ENCODE data around the gene PKNOX2.

PKNOX2 gene

DNA sequence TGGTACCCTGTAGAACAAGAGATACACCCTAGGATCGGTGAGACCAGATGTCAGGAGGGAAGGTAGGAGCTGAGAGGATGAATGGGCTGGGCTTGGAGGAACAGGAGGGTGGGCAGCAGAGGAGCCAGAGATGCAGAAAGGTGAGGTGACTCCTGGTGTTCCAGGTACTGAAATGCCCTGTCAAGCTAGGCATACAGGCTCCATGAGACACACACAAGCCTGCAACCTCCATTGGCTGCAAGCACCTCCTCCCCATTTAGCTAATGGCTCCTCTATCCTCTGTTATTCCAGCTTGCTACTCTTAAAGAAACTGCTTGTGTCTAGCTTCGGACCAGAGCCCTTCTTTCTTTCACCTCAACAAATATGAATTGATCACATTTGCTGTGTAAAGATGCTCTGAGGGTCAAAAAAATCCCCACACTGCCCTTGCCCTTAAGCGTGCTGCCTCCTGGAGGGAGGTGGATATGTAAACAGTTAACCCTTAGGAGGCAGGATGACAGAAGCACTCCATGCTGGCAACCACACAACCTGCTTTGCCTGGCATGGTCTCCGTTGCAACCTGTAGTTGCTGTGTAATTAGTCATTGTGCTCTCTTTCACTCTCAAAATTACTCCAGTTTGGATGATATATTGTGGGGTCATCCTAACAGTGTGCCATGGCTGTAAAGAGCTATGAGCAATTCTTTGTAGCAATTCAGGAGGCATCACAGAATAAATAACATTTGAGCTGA is 156.0 kb downstream of the PKNOX2 start:
- DNase-seq = no peak

DNA sequence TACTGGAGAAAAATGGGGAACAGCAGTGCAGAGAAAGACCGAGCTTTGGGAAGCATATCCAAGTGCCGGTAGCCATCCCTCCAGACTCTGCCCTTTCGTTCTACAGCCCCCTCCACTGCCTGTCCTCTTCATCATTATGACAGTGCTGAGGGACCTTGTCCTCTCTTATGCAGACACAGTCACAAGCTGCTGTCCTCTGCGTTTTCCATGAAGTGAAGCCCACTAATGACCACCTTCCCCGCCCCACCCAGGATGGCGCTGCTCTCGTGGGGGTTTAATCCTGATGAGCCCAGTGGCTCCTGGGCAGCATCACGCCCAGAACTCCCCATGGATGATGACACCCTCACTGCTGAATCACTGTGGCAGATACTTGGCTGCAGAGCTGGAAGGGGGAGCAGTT is 157.7 kb downstream of the PKNOX2 start:
- no peak for DNase-seq

DNA sequence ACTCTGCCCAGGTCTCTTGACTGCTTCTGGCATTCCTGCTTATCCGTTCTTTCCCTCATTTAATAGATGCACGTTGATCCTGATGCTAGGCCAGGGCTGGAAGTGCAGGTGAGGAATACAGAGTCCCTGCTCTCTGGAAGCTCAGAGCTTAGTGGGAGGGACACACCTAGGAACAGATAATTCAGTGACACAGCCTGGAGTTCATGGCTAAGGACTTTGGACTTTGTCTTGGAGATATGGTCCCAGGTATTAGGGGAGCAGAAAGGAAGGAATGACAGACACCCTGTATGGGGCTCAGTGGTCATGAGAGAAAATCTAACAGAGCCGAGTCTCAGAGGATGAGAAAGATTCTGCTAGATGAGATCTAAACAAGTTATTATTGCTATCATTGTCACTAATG is 160.6 kb downstream of the PKNOX2 start:
- DNase-seq = no peak

DNA sequence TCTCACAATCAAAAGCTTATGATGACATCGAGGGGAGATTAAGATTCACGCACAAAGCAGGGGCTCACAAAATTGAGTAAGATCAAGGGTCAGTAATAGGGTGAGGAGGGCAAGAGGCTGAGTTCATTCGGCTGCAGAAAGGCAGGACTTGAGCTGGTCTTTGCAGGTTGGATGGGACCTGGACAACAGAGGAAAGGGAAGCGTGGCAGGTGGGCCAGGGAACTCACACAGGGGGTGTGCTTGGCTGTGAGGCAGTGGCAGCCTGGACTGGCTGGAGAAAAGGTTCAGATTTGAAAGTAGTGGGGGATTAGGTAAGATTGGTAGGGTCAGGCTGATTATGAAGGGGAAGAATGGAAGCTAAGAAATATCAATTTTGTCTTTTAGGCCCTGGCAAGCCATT is 161.6 kb downstream of the PKNOX2 start:
- DNase-seq = no peak

DNA sequence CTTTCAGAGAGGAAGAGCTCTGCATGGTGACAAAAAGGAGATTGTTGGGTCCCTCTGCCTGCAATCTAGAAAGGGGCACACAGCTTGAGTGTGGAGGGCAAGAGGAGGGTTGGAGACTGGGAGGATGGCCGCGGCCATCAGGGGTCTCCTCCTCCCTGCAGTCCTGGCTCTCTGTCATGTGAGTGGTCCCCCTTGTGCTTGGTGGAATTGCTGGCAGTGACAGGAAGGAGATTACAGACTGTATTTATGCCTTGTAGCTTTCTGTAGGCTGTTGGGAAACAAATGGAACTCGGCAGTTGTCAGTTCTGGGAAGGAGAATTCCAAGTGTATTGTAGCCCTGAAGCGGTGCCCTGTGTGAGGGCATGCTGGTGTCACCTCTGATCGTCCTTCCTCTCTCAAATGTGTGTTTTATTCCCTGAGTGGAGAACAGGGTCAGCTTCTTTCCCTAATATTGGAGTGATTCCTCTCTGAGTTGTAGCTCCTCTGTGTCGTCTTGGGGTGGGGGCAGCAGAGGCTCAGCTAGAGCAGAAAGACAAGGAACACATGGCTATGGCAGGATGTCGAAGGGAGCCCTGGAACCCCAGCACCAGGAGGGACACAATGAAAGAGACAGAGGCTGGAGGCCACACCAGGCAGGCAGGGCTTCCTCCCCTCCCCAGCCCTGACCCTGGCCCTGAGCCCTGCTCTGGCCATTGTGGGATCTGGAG is 163.1 kb downstream of the PKNOX2 start:
- no peak for DNase-seq

DNA sequence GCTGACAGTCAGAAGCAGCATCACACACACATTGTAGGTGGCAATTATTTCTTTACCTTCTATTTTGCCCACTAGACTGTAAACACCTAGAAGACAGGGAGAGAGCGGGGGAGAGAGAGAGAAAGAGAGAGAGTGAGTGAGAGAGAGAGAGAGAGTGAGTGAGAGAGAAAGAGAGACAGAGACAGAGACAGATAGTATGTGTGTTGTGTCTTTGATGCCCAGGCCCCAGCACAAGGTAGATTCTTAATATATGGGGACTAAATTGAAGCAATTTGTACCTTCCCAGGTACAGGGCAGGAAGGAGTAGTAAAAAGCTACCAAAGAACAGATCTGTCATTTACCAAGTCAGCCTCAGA is 163.7 kb downstream of the PKNOX2 start:
- DNase-seq = no peak

DNA sequence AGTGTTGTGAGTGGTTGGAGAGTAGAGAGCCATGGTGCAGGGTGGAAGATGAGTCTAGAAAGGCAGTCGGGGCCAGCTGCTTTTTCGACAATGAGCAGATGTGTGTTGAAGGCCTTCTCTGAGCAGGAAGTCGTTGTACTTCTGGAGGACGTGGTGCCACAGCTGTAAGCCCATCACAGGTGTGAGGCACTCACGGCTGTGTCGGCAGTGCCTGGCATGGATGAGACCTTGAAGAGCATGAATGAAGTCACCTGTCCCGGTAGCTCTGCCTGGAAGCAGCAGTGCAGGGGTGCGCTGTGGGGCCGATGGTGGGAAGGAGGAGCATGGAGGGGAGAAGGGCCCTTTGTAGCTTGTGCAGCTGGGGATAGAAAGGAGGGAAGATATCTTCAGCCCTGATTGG is 165.2 kb downstream of the PKNOX2 start:
- no peak for DNase-seq

DNA sequence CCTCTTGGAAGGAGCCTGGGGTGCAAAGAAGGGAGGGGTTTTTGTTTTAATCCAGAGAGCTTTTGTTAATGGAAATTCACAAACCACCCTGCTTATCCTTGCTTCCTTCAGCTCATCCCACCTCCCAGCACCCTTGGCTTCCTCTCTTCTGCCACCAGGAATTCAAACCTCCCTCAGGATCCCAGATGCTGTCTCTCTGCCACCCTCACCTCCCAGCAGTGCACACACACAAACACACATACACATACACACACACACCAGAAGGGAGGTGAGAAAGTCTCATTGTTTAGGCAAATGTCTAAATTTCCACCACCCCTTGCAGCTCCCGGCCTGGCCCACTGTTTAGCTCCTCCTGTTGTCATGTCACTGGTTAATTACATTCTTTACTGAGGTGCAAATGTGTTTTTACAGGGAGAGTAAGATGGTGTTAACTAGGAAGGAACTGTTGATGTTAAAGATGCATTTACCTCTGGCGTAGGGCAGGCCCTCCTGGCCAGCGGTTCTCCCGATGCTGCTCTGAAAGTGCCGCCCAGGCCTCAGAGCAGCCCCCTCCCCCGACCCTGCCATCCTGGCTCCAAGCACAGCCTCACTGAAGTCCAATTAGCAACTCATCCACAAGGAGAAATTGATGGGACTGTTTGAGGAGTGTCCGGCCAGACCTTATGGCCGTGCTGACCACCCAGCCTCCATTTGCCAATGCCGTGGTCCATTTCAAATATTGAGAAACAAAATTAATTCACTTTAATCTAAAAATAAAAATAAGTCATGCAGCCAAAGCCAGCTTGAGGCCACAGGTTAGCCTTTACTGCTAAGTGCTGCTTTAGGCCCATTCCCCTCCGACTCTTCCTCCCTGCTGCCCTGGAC is 166.1 kb downstream of the PKNOX2 start:
- DNase-seq = no peak

DNA sequence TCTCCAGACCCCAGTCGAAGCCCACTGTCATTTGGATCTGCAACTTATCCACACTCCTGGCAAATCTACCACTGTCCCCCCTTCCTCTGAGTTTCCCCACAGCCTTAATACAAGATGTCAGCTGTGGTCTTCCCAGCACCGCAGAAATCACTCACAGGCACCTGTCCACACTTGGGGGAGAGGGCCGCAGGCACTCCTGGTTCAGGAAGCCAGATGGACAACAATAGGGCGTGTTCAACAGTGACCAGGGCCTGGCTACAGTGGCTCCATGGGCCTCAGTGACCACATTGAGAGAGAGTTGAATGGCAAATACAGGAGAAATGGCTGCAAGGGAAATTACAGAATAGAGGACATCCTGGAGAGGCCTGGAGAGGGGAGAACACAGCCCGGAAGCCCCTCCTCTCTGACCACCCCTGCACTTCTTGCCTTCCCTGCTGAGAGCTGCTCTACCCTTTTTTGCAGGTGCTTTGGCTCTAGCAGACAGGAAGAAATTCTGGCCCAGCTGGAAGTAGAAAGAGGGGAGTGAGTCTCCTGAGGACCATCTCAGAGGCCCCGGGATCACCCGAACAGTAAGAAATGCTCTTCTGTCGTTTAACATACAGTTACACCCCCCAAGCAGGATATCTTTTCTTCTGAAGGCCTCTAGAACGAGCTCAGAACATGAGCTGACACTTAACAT is 166.9 kb downstream of the PKNOX2 start:
- DNase-seq = no peak

DNA sequence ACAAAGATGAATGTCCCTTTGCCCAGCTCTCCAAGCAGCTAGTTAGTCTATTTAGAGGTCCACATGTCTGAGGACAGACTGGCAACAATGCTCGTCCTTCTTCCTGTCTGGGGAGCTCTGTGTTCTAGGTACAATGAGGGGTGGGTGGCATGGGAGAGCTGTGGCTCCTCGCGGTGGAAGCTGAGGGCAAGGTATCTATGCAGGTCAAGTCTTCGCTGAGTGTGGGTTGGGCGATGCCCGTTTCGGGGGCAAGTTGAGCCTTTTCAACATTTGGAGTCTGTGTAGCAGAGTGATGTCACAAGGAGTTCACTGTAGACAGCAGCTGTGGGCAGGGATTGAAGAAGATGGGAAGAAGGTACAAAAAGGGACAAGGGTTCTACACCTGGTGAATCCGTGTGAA is 168.3 kb downstream of the PKNOX2 start:
- DNase-seq = no peak

GRCh38 chr11:125333354-125334073 is 169.0 kb downstream of the PKNOX2 start:
- DNase-seq = no peak

DNA sequence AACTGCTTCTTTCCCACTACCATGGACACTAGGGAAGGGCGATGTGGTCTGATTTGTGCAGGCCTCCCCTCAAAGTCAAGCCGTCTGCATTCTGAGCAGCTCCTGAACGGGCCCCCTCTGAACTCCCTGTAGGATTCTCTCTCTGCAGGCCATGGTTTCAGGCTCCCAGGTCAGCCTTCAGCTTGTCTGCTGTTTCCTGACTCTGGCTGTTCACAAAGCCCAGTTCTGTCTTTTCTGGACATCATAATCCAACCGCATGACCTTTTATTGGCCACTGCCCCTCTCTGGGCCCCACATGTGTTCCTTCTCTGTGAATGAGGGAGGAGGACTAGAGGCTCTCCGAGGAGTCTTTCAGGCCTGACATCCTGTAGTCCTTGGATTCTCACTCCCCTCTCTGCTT is 170.6 kb downstream of the PKNOX2 start:
- DNase-seq = no peak

DNA sequence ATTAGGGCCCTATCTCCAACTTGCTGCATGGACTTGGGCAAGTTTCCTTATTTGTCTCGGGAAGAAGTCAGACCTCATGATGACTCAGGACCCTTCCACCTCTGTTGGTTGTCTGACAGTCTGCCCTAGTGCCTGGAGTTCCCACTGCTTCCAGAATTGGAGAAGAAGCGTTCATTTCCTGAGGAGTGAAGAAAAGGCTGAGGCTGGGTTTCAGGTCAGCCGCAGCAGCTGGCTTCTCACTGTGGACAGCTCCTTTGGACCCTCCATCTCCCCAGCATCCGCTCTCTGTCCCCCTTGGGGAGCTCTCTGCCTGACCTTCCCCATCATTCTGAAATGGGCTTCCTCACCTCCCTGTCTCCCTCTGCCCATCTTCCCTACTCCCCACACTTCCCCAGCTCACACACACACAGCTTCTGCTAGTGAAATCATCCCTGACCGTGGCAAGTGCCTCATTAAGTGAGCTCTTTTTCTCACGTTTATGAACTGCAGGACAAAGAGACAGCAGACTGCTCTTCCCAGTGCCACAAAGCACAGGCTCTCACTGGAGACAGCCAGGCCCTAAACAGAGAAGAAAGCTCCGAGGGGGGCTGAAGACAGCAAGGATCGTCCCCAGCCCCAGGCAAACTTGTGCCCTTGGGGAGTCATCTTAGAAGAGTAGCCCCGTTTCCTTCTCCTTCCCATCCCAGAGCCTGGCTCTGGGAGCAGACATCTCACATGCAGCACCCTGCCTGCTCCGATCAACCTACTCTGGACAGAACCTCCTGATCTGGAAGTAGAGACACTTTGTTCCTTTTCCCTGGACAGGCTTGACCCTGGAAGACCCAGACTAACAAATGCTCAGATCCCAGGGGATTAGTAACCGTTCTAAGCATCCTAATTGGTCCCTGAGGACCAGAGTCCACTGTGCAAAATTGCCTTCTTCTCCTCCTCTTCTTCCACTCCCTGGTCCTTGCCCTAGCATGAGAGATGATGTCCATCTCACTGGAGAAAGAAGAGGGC is 173.6 kb downstream of the PKNOX2 start:
- no peak for DNase-seq

DNA sequence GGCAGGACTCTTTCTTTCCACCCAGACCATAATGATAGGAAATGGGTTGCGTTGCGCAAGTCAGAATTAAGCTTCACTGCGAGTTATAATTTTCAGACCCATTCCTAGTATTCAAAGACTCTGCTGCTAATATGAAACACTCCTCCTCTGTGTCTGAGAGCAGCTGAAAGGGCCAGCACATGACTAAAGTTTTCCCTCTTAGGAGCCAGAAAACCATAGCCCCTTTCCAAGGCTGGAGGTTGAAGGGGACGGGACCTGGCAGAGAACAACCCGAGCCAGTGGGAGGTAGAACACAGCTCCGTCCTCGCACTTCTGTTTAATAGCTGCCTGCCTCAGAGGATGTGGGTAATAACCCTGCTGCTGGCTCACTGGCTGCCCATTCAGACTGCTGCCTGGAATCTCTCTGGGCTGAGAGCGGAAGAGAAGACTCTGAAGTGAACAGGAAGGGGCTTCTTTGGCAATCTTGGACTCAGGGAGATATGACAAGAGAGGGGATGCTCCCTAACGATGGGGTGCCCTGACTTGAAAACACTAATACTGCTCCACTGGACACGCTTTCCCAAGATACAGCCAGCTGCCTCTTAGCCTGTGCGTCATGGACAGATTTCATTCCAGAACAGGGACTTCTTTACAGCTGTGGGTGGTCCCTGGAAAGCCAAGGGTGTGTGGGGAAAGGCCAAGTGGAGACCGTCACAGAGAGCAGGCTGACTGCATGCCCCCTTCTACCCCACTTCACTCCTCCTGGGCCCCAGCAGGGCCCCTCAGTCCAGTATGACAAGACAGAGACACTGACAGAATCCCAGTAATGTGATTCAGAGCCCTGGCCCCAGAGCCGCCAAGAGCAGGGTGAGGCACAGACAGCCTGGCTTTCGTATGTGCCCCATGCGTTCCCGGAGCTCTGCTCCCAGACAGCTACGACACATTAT is 174.6 kb downstream of the PKNOX2 start:
- no peak for DNase-seq

DNA sequence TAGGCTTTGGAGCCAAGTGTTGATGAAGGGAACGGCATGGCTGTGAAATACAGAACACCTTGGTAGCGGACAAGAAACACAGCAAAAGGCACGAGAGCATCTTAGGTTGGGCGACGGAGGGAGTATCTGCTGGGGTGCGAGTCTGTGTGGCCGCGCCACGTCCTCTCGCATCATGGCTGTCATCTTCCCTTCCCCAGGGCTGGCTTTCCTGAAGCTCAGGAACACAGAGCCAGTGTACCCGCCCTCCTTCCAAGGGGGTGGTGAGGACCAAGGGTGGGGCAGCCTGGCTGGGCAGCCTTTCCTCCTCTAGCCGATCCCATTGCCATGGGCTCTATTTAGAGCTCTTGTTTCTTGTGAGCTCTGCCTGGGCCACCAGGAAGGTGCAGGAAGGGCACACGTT is 177.1 kb downstream of the PKNOX2 start:
- no peak for DNase-seq

DNA sequence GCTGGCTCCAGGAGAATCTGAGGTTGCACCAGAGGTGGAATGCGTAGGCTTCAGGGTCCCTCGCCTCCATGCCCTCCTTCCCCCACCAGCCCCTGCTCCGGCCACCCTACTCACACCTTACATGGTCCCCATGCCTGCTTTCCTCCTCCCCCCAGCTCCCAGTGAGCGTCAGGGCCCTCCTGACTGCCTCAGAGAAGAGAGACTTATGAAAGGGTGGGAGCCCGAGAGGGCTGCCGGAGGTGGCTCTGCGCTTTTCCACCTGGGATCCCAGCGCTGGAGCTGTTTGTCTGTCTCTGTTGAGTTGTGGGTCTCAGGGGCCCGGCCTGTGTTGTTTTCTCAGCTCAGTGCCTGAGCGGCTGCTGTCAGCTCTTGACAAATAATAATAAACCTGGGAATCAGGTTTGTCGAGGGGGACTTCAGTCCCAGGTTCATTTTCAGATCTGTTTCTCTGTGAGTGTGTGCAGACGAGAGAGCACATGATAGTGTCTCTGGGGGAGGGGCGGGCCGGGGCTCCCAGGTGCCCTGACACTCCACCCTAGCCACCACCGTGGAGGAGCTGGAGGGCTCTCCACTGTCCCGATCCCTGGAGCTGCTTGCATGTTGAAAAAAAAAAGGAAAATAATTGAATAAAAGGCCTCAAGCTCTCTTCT is 177.9 kb downstream of the PKNOX2 start:
- no peak for DNase-seq

DNA sequence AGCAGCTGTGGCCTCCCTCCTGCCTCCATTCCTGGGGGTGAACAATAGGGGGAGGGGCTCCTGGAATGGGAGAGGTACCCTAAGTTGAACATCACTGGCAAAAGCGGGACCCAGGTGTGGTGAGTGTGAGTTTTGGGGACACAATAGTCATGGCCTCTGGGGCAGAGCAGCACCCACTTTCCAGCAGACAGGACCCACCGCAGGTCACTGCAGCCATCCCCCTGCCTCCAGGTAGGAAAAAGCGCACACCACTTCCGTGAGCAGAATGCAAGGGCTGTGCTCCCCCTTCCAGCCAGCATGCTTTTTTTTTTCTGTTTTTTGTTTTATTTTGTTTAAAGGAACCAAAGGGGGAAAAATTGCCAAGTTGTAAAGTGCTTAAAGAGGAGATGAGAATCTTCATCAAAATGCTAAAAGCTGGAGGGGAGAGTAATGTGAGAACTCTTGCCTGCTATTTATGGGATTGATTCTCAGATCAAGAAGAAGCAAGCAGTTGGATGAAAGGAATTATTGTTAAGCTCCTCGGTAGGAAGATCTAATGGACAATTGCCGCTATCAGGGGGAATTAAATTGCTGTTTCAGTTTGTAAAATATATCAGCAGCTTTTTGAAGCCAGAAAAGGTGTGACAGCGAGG is 178.7 kb downstream of the PKNOX2 start:
- DNase-seq = no peak

DNA sequence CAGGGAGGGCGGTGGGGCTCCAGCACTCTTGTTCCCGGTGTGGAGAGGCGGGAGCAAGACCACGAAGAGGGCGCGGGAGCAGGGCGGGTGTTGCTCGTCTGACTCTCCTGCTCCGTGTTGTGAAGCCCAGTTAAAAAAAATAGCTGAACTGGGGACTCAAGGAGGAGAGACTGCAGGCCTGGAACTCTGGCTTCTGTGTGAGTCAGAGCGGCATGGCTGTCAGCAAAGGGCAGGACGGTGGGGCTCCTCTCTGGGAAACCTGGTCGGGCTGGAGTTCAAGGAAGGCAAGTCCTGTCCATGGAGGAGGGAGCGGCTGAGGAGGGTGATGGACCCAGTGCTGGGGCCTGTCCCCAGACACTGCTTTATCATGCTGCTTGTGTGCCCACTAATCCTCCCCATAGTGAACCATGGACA is 179.2 kb downstream of the PKNOX2 start:
- DNase-seq = no peak

- no peak for DNase-seq
Observed at GRCh38 chr11:125344846-125345420, 180.4 kb downstream of the PKNOX2 start.
